IPS-11a (cell line): ENCODE measurements around the gene TSPAN11.
"Not testable (repeated sequence)": the region's sequence is repeated elsewhere in the genome, so short reads cannot be mapped to it uniquely, and the experiment has no call there.

Source experiments
- H3K4me3 ChIP-seq: one replicate; pipeline ENCODE4 v1.5.1; 2013; ENCODE audit warnings: low read depth, low read length, control low read depth

Gene TSPAN11

GRCh38 chr12:30999011-30999410, 72.5 kb downstream of the TSPAN11 start:
- H3K4me3 ChIP-seq, result no peak overlapping the region

DNA sequence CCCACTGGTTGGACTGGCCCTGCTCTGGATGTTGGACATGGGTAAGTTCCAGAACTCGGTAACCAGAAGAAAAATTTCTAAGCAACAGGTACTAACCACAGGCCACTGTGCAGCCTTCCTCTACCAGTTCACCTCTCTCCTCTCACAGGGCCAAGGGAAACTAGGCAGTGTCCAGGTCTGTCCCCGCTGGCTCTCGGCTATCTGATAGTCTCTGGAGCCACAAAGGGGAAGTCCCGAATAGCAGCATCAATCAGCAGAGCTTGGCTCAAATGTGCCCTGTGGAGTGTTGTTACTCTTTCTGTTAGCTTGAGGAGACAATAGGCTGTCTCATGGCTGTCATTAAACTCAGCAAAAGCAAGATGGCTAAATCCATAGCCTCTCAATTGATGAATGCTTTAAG, 73.2 kb downstream of the TSPAN11 start:
- no peak overlapping the region for H3K4me3 ChIP-seq

DNA sequence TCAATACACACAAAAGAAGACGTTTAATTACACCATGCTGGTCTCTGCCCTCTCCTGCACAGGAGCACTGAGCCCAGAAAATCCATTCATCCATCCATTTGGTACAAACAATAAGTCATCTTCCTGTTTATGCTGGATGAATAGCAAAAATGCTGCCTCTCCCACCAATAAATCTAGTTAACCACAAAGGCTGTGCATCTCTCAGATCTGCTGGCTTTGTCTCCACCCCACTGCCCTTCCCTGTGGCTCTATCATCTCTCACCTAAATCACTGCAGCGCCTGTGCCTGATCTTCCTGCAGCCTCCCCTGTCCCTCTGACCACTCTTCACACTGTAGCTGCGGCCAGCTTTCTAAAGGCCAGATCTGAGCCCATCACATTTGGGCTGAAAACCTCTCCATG, 74.2 kb downstream of the TSPAN11 start:
- H3K4me3 ChIP-seq, result no peak overlapping the region

DNA sequence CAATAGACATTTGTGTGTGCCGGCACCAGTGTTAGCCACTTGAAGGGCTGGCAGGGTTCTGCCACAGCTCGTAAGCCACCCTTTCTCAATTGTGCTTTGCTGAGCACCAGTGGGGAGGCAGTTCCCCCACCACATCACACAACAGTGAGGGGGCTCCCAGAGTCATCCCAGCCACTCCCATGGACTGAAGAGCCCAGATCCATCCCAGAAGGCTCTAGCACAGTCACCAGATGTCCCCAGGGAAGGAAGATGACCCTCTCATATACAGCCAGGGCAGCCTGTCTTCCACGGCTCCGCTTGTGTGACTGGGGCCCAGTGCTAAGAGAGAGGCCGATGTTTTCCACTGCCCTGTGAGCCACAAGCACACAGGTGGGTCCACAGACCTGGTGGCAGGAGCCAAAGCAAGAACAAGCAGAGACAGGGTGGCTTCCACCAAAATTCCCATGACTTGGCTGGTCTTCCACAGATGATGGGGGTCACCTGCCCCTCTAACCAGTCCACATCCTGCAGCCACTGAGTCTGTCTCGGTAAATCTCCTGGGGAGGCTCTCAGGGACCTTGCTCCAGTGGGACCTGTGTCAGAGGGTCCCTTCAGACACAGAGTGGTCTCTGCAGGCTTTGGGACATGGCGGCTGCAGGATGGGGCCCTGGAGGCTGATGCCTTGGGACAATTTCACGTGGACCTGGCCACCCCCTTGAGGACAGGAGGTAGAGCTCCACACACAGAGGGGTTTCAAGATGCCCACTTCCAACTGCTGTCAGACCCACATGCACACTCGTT, 75.2 kb downstream of the TSPAN11 start:
- no peak overlapping the region for H3K4me3 ChIP-seq

GRCh38 chr12:31002361-31002725, 75.8 kb downstream of the TSPAN11 start:
- no peak overlapping the region for H3K4me3 ChIP-seq

DNA sequence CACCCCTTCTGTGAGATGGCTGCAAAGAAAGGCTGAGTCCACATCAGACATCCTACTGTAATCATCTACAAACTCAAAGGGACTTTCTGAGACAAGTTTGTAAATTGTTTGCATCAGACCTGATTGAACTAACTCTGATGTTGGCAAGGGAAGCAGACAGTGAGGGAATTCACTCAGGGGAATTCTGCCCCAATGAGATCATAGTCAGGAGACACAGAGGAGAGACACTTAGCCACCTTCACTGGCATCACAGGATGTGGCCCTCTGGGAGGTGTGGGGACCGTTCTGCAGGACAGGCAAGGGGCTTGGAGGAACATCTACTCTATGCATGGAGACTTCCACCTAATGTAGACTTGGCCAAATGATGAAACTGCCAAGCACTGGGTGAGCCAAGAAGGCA, 76.5 kb downstream of the TSPAN11 start:
- H3K4me3 ChIP-seq, result no peak overlapping the region

DNA sequence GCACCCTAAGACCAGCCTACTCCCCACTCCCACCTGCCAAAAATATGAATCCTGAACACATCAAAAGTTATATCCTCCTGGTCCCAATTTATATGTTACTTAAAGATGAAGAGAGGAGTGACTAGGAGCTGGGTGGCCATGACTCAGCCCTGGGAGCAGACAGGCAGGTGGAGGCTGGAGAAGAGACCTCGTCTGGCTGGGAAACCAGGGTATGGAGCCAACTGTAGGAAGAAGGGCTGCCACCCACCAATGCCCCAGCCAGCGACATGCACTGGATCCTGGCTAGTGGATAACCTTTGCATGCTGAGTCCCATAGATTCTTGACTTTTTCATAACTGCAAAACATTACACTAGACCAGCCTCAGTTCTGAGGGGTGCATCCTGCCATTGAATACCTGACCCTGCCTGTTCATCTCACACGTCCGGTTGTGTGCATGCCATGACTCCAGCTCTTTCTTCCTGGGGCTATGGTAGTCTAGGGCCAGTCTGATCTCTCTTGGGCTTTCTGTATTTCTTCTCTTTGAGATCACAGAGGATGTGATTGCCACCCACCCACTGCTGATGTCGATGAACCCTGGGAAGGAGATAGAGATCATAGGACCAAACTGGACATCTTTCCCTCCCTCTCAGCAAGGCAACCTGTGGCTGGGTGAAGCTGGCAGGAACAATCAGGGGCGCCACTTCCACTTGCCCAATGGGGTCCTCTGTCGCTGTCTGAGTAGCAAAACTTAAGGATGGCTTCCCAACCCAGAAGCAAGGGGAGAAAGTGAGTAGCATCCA, 77.5 kb downstream of the TSPAN11 start:
- H3K4me3 ChIP-seq, result no peak overlapping the region

DNA sequence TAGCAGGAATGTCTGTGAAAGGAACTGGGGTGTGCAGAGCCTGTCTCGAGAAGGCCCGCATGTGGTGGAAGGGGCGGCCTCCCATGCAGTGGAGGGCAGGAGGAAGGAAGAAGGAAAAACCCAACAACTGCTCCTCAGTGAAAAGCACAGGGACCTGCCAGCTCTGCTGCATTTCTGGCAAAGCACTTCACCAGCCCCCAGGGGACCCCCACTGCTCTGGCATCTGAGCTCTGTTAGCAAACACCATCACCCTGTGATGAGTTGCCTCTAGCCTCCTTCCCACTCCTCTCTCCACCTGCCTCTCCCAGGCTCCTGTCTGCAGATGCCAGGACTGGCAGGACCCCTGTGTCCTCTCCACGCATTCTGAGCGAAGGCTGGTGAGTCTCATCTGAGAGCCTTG, 78.1 kb downstream of the TSPAN11 start:
- H3K4me3 ChIP-seq, result no peak overlapping the region

- H3K4me3 ChIP-seq, result no peak overlapping the region
Measured at GRCh38 chr12:31005256-31005943, 78.9 kb downstream of the TSPAN11 start.

GRCh38 chr12:31005944-31006361, 79.4 kb downstream of the TSPAN11 start:
- no peak overlapping the region for H3K4me3 ChIP-seq

- no peak overlapping the region for H3K4me3 ChIP-seq
Measured at GRCh38 chr12:31006416-31007152, 80.0 kb downstream of the TSPAN11 start.

DNA sequence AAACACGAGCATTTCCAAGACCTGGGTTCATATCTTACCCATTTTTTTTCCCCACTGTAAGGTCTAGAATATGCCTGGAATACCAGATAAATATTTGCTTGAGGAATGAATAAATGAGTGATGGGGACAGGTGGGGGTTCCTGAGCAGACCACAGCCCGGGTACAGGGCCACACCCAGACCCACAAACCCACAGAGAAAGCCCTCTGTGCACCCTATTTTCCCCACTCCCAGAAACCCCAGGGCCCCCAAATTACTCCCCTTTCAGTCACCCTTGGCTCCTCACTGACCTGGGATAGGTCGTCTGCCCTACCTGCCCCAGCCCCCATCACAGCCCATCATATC, 80.6 kb downstream of the TSPAN11 start:
- no peak overlapping the region for H3K4me3 ChIP-seq

DNA sequence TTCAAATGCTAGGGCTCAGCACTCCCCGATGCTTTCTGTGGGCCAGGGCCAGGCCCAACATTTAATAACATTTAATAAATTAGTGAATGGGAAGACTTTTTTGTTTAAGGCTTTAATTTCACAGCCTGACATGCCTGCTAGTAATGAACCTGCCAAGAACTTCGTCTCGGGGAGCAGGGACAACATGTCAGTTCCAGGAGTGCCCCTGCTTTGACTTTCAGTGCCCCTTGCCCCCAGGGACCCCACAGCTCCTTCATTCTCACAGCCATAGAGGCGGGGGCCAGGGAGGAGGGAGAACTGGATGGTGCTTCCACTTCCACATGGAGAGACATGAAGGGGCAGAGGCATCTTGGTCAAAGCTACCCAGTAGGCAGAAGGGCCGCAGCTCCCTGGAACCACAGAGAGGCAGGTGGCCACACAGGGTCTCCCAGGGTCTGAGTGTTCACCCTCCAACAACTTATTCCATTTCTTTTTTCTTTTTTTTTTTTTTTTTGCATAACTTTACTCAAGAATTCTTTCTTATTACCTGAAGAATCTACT, 81.2 kb downstream of the TSPAN11 start:
- H3K4me3 ChIP-seq, result no peak overlapping the region

DNA sequence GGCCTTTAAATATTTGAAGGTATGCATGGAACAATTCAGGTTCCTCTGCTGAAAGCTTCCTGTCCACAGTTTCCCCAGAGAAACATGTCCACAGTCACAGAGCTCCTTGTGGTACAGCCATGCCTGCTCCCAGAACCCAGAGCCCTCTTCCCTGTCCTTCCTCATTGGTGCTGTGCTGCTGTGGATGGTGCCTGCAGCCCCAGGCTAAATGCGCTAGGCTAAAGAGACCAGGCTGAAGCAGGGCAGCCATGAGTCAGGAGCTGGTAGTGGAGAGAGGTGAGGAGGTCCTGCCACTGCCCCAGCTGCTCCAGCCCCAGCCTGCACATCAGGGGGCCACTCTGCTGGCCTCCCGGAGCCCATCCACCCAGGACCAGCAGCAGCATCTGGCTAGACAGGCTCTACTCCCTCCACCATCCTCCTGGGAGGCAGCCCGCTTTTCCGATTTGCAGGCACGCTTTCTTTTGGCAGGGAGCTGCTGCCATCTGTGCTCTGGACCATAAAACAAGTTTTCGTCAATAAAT, 81.8 kb downstream of the TSPAN11 start:
- no peak overlapping the region for H3K4me3 ChIP-seq

DNA sequence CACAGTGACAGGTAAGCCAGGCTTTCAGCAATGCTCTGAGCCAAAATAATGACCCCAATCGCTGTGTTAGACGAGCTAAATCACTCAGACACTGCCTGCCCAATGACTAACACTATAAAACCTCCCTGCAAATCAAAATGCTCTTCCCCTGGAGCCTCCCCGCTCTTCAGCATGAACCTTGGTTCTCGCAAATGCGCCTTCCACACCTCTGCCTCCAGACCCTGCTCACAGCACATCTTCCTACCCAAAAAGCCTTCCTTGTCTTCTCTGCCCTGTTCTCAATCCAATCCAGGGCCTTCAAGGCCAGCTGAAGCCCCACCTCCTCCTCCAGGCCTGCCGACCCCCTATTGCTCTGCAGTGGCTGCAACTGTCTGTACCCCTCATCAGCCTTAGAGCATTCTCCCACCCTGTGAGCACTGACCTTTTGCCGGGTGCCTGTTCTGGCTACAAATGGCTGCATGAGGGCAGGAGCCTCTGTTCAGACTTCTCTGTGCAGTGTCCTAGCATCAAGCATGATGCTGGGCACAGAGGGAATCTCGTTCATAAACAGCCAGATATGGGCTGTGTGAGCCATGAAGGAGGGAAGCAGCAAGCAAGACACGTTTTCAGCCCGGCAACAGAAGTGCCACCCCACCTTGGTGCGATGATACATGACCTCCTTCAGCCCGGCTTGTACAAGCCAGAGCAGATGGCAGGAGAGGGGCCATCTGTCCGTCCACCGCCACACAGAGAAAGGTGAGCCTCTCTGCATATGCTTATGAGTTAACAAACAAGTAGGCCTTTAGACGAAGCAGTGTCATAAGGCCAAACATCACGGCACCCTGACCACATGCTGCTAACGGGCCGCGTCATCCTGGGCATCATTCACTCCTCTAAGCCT, 82.7 kb downstream of the TSPAN11 start:
- H3K4me3 ChIP-seq, result no peak overlapping the region

DNA sequence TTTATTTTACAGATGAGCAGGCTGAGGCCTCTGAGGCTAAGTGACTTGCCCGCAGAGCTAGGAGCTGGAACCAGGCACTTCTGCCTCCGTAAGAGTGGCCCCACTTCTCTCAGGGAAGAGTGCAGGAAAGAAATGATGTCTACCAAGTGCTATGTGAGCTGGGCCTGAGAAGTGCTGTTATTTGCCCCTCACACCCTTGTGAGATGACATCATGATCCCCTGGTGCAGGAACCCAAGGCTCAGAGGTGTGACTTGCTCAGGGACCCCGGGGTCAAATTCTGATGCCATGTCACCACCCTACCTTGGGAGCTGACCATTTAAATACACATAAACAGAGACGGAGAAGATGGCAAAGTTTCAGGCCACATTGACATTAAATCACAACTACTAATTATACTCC, 83.4 kb downstream of the TSPAN11 start:
- no peak overlapping the region for H3K4me3 ChIP-seq

- H3K4me3 ChIP-seq, result no peak overlapping the region
Measured at GRCh38 chr12:31011336-31011735, 84.8 kb downstream of the TSPAN11 start.

GRCh38 chr12:31011746-31012566, 85.4 kb downstream of the TSPAN11 start:
- H3K4me3 ChIP-seq, result no peak overlapping the region

DNA sequence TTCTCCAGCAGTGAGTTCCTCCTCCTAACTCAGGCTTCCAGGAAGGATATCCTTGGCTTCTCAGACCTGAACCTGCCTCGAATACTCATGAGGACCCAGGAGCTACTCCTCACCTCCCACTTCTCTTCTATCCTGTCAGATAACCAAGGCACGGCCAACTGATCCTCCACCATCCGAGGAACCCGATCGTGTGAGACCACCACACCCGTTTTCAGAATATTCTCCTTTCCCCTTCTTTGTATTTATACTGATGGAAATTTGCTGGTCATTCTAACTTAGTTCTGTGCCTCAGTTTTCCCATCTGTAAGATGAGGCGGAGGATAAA, 86.0 kb downstream of the TSPAN11 start:
- not testable (repeated sequence) for H3K4me3 ChIP-seq
